Lung (tissue), 12 donors: Measurements from ENCODE around the gene ENGASE. TPM values are rescaled to one million over a fixed set of nuclear protein-coding genes. Genes with fewer than 3 reads are reported as not detected.

Experiments
- ATAC-seq: fragments of 200-7000 bp; cut with Tn5 transposase; one replicate; pipeline ENCODE4 v1.9.1; 2020; ENCODE audit warnings: moderate number of reproducible peaks; ENCODE audit not compliant: insufficient read depth, low FRiP score
- DNase-seq, 3 donors: peaks; one replicate each; pipeline ENCODE4 v3.0.0-alpha.2; 2013 to 2017
- H3K27ac ChIP-seq, 2 donors: one replicate each; pipeline ENCODE4 v1.5.1; 2013; ENCODE audit warnings: mild to moderate bottlenecking in 2 of 2, moderate library complexity in 2 of 2, control low read depth in 1 of 2, inconsistent platforms in 1 of 2, low read depth in 1 of 2, low read length in 1 of 2
- H3K27me3 ChIP-seq, 3 donors: one replicate each; pipeline ENCODE4 v1.5.1; 2013; ENCODE audit warnings: low read length in 2 of 3; ENCODE audit not compliant: control insufficient read depth in 3 of 3, insufficient read depth in 3 of 3
- H3K36me3 ChIP-seq, 4 donors: one replicate each; pipeline ENCODE4 v1.5.1; 2013; ENCODE audit warnings: low read length in 4 of 4, mild to moderate bottlenecking in 1 of 4, moderate library complexity in 1 of 4; ENCODE audit not compliant: control insufficient read depth in 4 of 4, insufficient read depth in 4 of 4
- H3K4me1 ChIP-seq, 5 donors: one replicate each; pipeline ENCODE4 v1.5.1; 2013; ENCODE audit warnings: low read length in 5 of 5, mild to moderate bottlenecking in 2 of 5, moderate library complexity in 1 of 5; ENCODE audit not compliant: control insufficient read depth in 5 of 5, insufficient read depth in 5 of 5
- H3K4me3 ChIP-seq: one replicate; pipeline ENCODE4 v1.5.1; 2013; ENCODE audit warnings: mild to moderate bottlenecking, control low read depth, moderate library complexity
- H3K9ac ChIP-seq, 2 donors: one replicate each; pipeline ENCODE4 v1.5.1; 2013; ENCODE audit warnings: low read length in 2 of 2, control low read depth in 1 of 2; ENCODE audit not compliant: insufficient read depth in 1 of 2
- H3K9me3 ChIP-seq, 4 donors: one replicate each; pipeline ENCODE4 v1.5.1; 2013; ENCODE audit warnings: low read length in 3 of 4, mild to moderate bottlenecking in 1 of 4, moderate library complexity in 1 of 4; ENCODE audit not compliant: control insufficient read depth in 4 of 4, insufficient read depth in 3 of 4
- WGBS, 2 donors: extraction: QIAGEN DNeasy Blood & Tissue Kit; methylation state at CpG; one replicate each; pipeline ENCODE4 v1.1.7; 2013; 5-methylcytosine and 5-hydroxymethylcytosine counted together
- polyA plus RNA-seq, 2 donors: library from polyadenylated mRNA; stranded (reverse); fragments of 200-250 nt; gene quantifications; one replicate each; pipeline ENCODE4 v1.2.1, GENCODE V29; 2013
- total RNA-seq, 2 donors: library from RNA; depleted of rRNA in 1 of 2; stranded (reverse); fragments of >200 nt in 1 of 2; gene quantifications; one replicate each; pipeline ENCODE4 v1.2.1, GENCODE V29; 2014 to 2021
- TF ChIP-seq, protein P1 (sequence below): IDR thresholded peaks from 2 replicates; pipeline ENCODE4 v1.5.1; 2012; ENCODE audit warnings: mild to moderate bottlenecking; ENCODE audit errors: control extremely low read depth, extremely low read depth
- donor health status: control.
- donor health status: control.
- donor health status: Bipolar disorder and iron deficiency.
- donor health status: healthy.
- donor health status: DM: yes; HTN: yes; CAD: no.

ENGASE gene
- total and polyA plus RNA-seq, 4 donors, result 19.0 to 45.7 (median 32.5) TPM

DNA sequence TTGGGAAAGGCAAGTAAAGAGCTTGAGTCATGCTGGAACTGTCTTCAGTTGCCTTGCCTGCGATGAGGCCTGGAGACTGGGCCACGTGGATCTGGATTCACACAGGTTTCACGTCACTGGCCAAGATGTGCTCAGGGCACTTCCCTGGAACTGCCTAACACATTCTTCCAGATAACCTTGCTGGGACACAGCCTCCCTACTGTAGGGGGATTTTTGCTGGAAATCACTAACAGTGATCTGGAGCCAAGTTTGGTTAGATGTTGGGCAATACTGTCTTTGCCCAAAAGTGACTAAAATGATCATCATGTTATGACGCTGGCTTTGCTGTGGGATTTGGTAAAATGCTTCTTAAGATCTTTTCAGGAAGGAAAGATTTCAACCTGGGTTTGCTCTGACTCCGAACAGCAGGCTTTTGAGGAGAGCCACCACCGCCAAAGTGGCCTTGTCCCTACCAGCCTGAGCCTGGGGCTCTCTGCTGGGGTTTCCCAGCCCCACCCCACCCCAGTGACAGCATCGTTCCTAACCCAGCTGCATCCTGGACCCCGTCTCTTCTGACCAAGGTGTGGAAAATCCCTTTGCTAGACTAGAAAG is 36.0 kb upstream of the ENGASE start:
- Histone ChIP-seq H3K36me3 (no peaks in the 10 kb centered on the region), H3K27ac (peak overlapping the region in 1 of 2 donors; percentile 11), H3K4me1 (peaks cover 0 to 7% (median 0%) of the 10 kb centered on the region in 5 donors), H3K4me3 (no peak overlapping the region), H3K9me3 (no peaks in the 10 kb centered on the region), H3K27me3 (peaks cover 0 to 7% (median 0%) of the 10 kb centered on the region in 3 donors), H3K9ac (no peak overlapping the region)
- TF ChIP-seq, protein P1, sequence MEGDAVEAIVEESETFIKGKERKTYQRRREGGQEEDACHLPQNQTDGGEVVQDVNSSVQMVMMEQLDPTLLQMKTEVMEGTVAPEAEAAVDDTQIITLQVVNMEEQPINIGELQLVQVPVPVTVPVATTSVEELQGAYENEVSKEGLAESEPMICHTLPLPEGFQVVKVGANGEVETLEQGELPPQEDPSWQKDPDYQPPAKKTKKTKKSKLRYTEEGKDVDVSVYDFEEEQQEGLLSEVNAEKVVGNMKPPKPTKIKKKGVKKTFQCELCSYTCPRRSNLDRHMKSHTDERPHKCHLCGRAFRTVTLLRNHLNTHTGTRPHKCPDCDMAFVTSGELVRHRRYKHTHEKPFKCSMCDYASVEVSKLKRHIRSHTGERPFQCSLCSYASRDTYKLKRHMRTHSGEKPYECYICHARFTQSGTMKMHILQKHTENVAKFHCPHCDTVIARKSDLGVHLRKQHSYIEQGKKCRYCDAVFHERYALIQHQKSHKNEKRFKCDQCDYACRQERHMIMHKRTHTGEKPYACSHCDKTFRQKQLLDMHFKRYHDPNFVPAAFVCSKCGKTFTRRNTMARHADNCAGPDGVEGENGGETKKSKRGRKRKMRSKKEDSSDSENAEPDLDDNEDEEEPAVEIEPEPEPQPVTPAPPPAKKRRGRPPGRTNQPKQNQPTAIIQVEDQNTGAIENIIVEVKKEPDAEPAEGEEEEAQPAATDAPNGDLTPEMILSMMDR, result no peak
- 62 to 68% methylated on average over 8 of the region's 8 CpGs for WGBS, 2 donors
- no peak for DNase-seq
- ATAC-seq, result no peak

DNA sequence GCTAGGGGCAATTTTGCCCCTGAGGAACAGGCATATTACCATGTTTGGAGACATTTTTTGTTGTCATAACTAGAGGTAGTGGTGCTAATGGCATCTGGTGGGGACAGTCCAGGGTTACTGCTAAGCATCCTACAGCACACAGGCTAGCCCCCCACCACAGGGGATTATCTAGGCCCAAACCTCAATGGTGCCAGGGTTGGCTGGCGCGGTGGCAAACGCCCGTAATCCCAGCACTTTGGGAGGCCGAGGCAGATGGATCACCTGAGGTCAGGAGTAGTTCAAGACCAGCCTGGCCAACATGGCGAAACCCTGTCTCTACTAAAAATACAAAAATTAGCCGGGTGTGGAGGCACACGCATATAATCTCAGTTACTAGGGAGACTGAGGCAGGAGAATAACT is 35.5 kb upstream of the ENGASE start:
- ATAC-seq (no peak), DNase-seq (no peak)
- Histone ChIP-seq H3K4me1 (peaks cover 0 to 7% (median 0%) of the 10 kb centered on the region in 5 donors), H3K4me3 (no peak overlapping the region), H3K9ac (no peak overlapping the region), H3K27ac (no peak overlapping the region), H3K27me3 (peaks cover 0 to 7% (median 0%) of the 10 kb centered on the region in 3 donors), H3K36me3 (no peaks in the 10 kb centered on the region), H3K9me3 (no peaks in the 10 kb centered on the region)
- TF ChIP-seq, protein P1, result no peak
- WGBS, 2 donors, result 98 to 99% methylated on average over 8 of the region's 8 CpGs

DNA sequence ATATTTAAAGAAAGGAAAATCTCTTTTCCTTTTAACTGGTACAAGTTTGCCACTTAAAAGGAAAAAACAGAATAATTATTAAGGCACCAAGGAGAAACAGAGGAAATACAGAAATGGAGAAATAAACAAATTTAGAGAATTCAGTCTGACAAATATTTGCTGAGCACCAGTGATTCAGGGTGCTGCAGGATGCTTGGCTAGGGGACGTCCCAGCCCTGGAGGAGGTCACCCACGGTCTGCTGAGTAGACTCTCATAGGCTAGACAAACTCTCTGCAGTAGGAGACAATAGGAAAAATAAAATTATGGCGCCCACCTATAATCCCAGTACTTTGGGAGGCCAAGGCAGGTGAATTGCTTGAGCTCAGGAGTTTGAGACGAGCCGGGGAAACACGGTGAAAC is 34.7 kb upstream of the ENGASE start:
- no peaks in the 10 kb centered on the region for H3K36me3 ChIP-seq
- no peak overlapping the region for H3K9ac ChIP-seq
- no peaks in the 10 kb centered on the region for H3K9me3 ChIP-seq
- H3K27me3 ChIP-seq, result peaks cover 0 to 7% (median 0%) of the 10 kb centered on the region in 3 donors
- DNase-seq, result no peak
- TF ChIP-seq, protein P1, result no peak
- no peak for ATAC-seq
- no peak overlapping the region for H3K27ac ChIP-seq
- no peak overlapping the region for H3K4me3 ChIP-seq
- 91 to 94% methylated on average over 6 of the region's 6 CpGs for WGBS, 2 donors
- peaks cover 0 to 7% (median 0%) of the 10 kb centered on the region in 5 donors for H3K4me1 ChIP-seq
